ENCODE measurements around the gene MIPEP. TPM values are rescaled to one million over a fixed set of nuclear protein-coding genes. Genes with fewer than 3 reads are reported as not detected.

Gene MIPEP
- total and polyA plus RNA-seq, 9 of the 15 experiments (the other 6 are each of a cell fraction or from before 2014, with no cell fraction given) = 1.7 to 19.3 (median 13.1) TPM

- H3K9ac ChIP-seq (ENCODE audit: insufficient read depth in 1 of 2, low read depth in 2 of 2, low read length in 2 of 2) = no peak overlapping the region
- no peaks in the 10 kb centered on the region for H3K79me2 ChIP-seq (ENCODE audit: control insufficient read depth, insufficient read depth, low read length)
- H4K20me1 ChIP-seq (replicated peaks; ENCODE audit: control insufficient read depth, insufficient read depth, low read length) = no peaks in the 10 kb centered on the region
- no peak for DNase-seq (ENCODE audit: extremely low read depth in 1 of 4, low spot score in 3 of 4)
- intact Hi-C loops (cut with micrococcal nuclease) (no loop called here), in situ Hi-C loops (cut with MboI) (loop anchor here (25.0 kb wide), 1 partner anchor 289 kb away; no protein-coding TSS in a partner anchor)
- H2AFZ ChIP-seq (ENCODE audit: low read depth, low read length) = no peak overlapping the region
- peak; percentile 38; the same call in 1 of the 2 replicates for TF ChIP-seq ZNF316 (IDR thresholded peaks at IDR 0.05)
- no peak for TF ChIP-seq BHLHE40 (IDR thresholded peaks at IDR 0.05; ENCODE audit: low read length)
- no peaks in the 10 kb centered on the region for H3K27me3 ChIP-seq (ENCODE audit: control insufficient read depth in 2 of 2, insufficient read depth in 2 of 2, low read length in 2 of 2)
- no peaks in the 10 kb centered on the region for H3K4me1 ChIP-seq (replicated peaks in 1 of 2; ENCODE audit: control insufficient read depth in 2 of 2, insufficient read depth in 2 of 2, low read length in 2 of 2)
- no peaks in the 10 kb centered on the region for H3K9me1 ChIP-seq (ENCODE audit: control insufficient read depth, insufficient read depth, low read length)
- no peak for ATAC-seq
- ChIA-PET CTCF (ENCODE audit: low intra/inter-chr PET ratio) (no interaction called here), POLR2A (interaction anchor here (0.7 kb wide), 1 partner anchor 221 kb away, joined by 3 read pairs; no protein-coding TSS in a partner anchor)
- no peaks in the 10 kb centered on the region for H3K9me3 ChIP-seq (replicated peaks; ENCODE audit: control insufficient read depth, insufficient read depth, low read depth, low read length)
- H3K27ac ChIP-seq (ENCODE audit: extremely low read depth, low read depth, low read length) = no peak overlapping the region
- H3K4me3 ChIP-seq = no peak overlapping the region
- H3K4me2 ChIP-seq (ENCODE audit: insufficient read depth, low read length) = no peak overlapping the region
- BruUV-seq (replicated peaks) = no TSS peak
- no peak for FAIRE-seq
- 0% methylated on average over 1 of the region's 1 CpG for WGBS (ENCODE audit: insufficient coverage, low coverage, missing lambda C conversion rate)
- H3K36me3 ChIP-seq (ENCODE audit: control insufficient read depth, insufficient read depth, low read length) = no peaks in the 10 kb centered on the region
Observed at GRCh38 chr13:23923031-23923430, 33.8 kb upstream of the MIPEP start.

- BruUV-seq (replicated peaks) = no TSS peak
- Histone ChIP-seq H3K79me2 (ENCODE audit: control insufficient read depth, insufficient read depth, low read length) (no peaks in the 10 kb centered on the region), H3K36me3 (ENCODE audit: control insufficient read depth, insufficient read depth, low read length) (no peaks in the 10 kb centered on the region), H3K9me1 (ENCODE audit: control insufficient read depth, insufficient read depth, low read length) (no peaks in the 10 kb centered on the region), H4K20me1 (replicated peaks; ENCODE audit: control insufficient read depth, insufficient read depth, low read length) (no peaks in the 10 kb centered on the region), H3K9me3 (replicated peaks; ENCODE audit: control insufficient read depth, insufficient read depth, low read depth, low read length) (no peaks in the 10 kb centered on the region), H3K27ac (ENCODE audit: extremely low read depth, low read depth, low read length) (no peak overlapping the region), H2AFZ (ENCODE audit: low read depth, low read length) (no peak overlapping the region), H3K9ac (ENCODE audit: insufficient read depth in 1 of 2, low read depth in 2 of 2, low read length in 2 of 2) (no peak overlapping the region), H3K4me3 (no peak overlapping the region), H3K27me3 (ENCODE audit: control insufficient read depth in 2 of 2, insufficient read depth in 2 of 2, low read length in 2 of 2) (no peaks in the 10 kb centered on the region), H3K4me1 (replicated peaks in 1 of 2; ENCODE audit: control insufficient read depth in 2 of 2, insufficient read depth in 2 of 2, low read length in 2 of 2) (no peaks in the 10 kb centered on the region), H3K4me2 (ENCODE audit: insufficient read depth, low read length) (no peak overlapping the region)
- CTCF ChIA-PET (ENCODE audit: low intra/inter-chr PET ratio) = no interaction called here
- WGBS (ENCODE audit: insufficient coverage, low coverage, missing lambda C conversion rate) = 4% methylated on average over 4 of the region's 5 CpGs
- FAIRE-seq (no peak), ATAC-seq (no peak), DNase-seq (ENCODE audit: extremely low read depth in 1 of 4, low spot score in 3 of 4) (no peak)
- intact Hi-C loops (cut with micrococcal nuclease) (no loop called here), in situ Hi-C loops (cut with MboI) (loop anchor here (25.0 kb wide), 1 partner anchor 290 kb away; no protein-coding TSS in a partner anchor)
- POLR2A ChIA-PET = interaction anchor here (0.7 kb wide), 1 partner anchor 220 kb away, joined by 3 read pairs; no protein-coding TSS in a partner anchor
- TF ChIP-seq TARDBP (IDR thresholded peaks at IDR 0.05) = no peak
- no peak for TF ChIP-seq ZNF316 (IDR thresholded peaks at IDR 0.05)
- TF ChIP-seq MCM2 (IDR thresholded peaks at IDR 0.05; ENCODE audit: low read depth) = no peak
- no peak for TF ChIP-seq ZNF280A (IDR thresholded peaks at IDR 0.05; ENCODE audit: low read depth, partially characterized antibody)
- TF ChIP-seq ARNT (IDR thresholded peaks at IDR 0.05) = no peak
- no peak for TF ChIP-seq SMARCA5 (IDR thresholded peaks at IDR 0.05)
- no peak for TF ChIP-seq ZBTB5 (IDR thresholded peaks at IDR 0.05)
- TF ChIP-seq TFE3 (CRISPR knock-in tag; IDR thresholded peaks at IDR 0.05) = no peak
Observed at GRCh38 chr13:23922005-23922932, 33.1 kb upstream of the MIPEP start.

Measured in K562 (cell line).